T-helper 1 cell treated with Interleukin-12 subunit alpha and Interleukin-12 subunit beta and Interleukin-4 antibody, amounts not matched to agents 30 μg/mL and 1 μg/mL, for 36 hours (primary cell): ENCODE data around the gene MYOM1.

Experiments used
- H3K27ac Mint-ChIP-seq: one replicate; pipeline ENCODE4 v1.8.0; 2021; ENCODE audit warnings: mild to moderate bottlenecking, mixed read lengths
- H3K27me3 Mint-ChIP-seq: one replicate; pipeline ENCODE4 v1.8.0; 2021; ENCODE audit warnings: low read depth, mixed read lengths
- H3K36me3 Mint-ChIP-seq: one replicate; pipeline ENCODE4 v1.8.0; 2021; ENCODE audit warnings: low read depth, mixed read lengths
- H3K4me1 Mint-ChIP-seq: one replicate; pipeline ENCODE4 v1.8.0; 2021; ENCODE audit warnings: low read depth, mixed read lengths
- H3K4me3 Mint-ChIP-seq: one replicate; pipeline ENCODE4 v1.8.0; 2021; ENCODE audit warnings: mild to moderate bottlenecking, moderate library complexity, mixed read lengths
- H3K9me3 Mint-ChIP-seq: one replicate; pipeline ENCODE4 v1.8.0; 2021; ENCODE audit warnings: mixed read lengths

The MYOM1 gene

DNA sequence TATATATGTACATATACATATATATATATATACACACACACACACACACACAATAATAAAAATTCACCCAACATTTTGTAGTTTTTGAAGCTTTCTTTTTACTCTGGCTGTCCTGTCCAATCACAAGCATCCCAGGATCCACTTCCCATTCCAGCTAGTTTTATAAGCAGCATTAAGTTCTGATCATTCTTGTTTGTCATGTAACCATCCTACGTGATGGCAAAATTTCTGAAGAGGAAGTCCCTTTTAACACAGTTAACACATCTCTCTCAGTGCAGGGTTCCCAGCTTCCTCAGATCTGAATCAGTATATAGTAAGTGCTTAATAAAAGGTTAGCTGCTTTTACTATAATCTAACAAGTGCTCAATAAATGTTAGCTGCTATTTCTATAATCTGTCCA is 26.4 kb downstream of the MYOM1 start:
- Mint-ChIP-seq H3K9me3 (no peaks in the 10 kb centered on the region), H3K27me3 (peaks cover 17% of the 10 kb centered on the region), H3K27ac (no peak overlapping the region), H3K4me1 (no peaks in the 10 kb centered on the region), H3K4me3 (no peak overlapping the region), H3K36me3 (no peaks in the 10 kb centered on the region)

DNA sequence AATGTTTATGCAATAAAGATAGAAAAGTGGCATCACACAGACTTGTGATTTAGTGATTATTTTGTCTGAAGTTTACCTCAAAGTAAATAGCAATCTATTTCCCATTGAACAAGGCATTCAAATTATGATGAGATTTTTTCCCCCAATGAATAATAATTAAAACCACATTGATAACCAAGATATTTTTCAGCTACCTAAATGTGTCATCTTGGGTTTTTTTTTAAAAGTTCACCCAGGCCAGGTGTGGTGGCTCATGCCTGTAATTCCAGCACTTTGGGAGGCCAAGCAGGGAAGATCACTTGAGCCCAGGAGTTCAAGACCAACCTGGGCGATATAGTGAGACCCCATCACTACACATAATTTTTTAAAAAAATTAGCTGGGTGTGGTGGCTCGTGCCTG is 27.0 kb downstream of the MYOM1 start:
- Mint-ChIP-seq H3K4me1 (no peaks in the 10 kb centered on the region), H3K9me3 (no peaks in the 10 kb centered on the region)

DNA sequence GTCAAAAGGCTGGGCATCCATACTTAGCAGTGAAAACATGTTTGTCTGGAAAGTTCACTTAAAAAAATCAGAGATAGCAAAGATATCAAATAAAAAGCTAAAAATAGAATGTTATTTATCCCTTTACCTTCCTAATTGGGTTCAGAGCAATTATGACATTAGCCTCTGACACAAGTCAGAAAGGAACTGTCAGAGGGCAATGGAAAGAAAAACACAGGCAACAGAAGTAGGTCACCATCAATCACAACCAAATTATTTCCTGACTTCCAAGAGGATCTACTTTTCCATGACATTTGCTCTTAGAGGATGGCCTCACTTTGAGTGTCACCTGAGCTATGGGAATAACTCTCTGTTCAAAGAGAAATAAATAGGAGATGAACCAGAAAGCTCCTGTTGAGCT is 27.5 kb downstream of the MYOM1 start:
- Mint-ChIP-seq H3K4me3 (no peak overlapping the region), H3K27me3 (peaks cover 17% of the 10 kb centered on the region), H3K4me1 (no peaks in the 10 kb centered on the region), H3K9me3 (no peaks in the 10 kb centered on the region), H3K27ac (no peak overlapping the region), H3K36me3 (no peaks in the 10 kb centered on the region)

More for the DNA sequence above, 27.0 kb downstream of the MYOM1 start:
- no peak overlapping the region for H3K4me3 Mint-ChIP-seq
- H3K36me3 Mint-ChIP-seq = no peaks in the 10 kb centered on the region
- H3K27me3 Mint-ChIP-seq = peaks cover 17% of the 10 kb centered on the region
- no peak overlapping the region for H3K27ac Mint-ChIP-seq

DNA sequence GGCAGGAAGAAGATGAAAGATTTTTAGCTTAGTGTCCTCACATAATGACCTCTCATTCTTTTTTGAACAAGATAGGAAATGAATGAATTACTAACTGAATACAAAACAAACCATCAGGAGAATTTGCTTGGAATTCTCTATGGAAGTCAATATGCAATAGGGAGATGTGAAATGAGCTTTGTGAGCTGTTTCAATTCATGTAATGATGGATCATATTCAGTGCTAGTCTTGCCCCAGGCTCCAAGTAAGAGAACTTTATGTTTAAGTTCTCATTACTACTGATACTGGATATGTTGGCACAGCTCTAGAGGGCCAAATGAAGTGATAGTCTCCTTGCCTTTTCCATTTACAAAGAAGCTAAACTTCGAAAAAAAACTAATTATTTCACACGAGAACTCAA is 29.2 kb downstream of the MYOM1 start:
- Mint-ChIP-seq H3K4me1 (peaks cover 3% of the 10 kb centered on the region), H3K27ac (no peak overlapping the region), H3K9me3 (no peaks in the 10 kb centered on the region), H3K4me3 (no peak overlapping the region), H3K27me3 (peaks cover 14% of the 10 kb centered on the region), H3K36me3 (no peaks in the 10 kb centered on the region)

DNA sequence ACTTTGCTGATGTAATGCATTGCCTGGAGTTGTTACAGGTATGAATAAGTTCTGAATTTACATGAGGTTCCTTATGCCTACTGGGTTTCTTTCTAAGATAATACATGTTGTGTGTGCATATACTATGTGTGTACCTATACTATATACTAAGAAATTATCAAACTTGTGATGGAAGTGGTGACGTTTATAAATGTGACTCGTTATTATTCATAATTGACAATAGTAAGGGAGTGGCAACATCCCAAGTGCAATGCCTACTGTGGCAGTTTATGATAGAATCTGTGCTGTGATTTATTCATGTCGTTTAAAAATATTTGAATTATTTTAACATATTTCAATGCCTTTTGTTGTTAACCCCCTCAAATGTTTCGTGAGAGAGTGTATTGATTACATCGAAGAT is 29.9 kb downstream of the MYOM1 start:
- Mint-ChIP-seq H3K4me3 (no peak overlapping the region), H3K27me3 (peaks cover 7% of the 10 kb centered on the region), H3K27ac (no peak overlapping the region), H3K4me1 (peaks cover 3% of the 10 kb centered on the region), H3K9me3 (no peaks in the 10 kb centered on the region), H3K36me3 (no peaks in the 10 kb centered on the region)

DNA sequence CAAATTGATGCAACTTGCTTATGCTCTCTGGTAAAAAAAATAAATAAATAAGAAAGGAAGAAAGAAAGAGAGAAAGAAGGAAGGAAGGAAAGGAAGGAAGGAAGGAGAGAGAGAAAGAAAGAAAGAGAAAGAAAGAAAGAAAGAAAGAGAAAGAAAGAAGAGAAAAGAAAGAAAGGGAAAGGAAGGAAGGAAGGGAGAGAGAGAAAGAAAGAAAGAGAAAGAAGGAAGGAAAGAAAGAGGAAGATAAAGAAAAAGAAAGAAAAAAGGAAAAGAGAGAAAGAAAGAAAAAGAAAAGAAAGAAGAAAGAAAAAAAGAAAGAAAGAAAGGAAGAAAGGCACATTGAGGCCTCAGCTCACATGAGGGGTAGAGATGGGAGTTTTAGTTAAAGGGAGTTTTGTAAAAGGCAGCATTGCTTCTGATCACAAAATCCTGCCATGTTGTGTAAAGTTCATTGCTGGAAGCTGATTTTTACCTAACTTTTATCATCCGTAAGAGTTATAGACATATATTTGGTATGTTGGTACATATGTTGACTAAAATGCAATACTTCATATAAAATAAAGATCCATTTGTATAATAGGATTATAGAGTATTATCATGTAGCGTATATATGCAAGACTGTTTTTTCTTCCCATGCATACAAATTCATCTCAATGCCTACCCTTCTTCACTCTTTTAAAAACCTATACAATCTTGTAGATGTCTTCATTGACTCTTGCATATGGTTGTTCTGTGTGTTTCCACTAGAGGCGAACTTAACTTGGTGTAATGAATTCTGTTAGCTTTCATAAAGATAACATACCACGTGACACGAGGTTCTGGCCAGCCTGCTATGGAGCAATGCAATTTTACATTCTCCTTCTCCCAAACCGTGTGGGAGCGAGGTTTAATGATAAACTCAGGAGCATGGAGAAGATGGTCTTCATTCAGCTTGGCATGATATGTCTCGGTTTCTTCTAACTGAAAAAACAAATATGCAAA is 32.8 kb downstream of the MYOM1 start:
- Mint-ChIP-seq H3K27me3 (no peaks in the 10 kb centered on the region), H3K4me1 (peaks cover 3% of the 10 kb centered on the region), H3K4me3 (no peak overlapping the region), H3K36me3 (peaks cover 1% of the 10 kb centered on the region), H3K9me3 (no peaks in the 10 kb centered on the region), H3K27ac (no peak overlapping the region)

DNA sequence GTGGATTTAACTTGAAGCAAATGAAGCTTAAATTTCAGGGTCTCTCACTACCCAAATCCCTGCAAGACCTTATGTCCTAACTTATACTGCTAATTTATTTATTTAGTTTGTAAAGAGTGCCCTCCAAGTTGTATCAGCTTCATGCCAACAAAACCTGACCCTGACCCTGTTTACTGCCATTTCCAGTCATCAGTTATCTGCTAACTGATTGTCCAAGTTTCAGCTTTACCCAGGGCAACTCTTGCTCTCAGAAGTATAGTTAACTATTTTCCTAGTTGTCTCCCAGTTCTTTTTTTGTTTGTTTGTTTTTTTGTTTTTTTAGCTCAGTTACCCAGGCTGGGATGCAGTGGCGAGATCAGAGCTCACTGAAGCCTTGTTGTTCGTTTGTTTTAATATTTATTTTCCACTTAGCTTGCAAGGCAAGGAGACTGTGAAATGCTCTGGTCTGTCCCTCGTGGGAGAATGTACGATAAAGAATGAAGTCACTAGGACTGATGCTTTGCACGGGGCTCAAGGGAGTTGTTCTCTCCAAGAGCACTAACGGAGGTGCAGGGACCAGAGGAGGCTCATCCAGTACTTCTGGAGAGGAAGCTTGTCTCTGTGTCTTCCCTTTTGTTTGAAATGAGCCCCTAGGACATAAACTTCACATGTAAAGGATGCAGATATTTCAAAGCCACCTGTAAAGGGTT is 35.3 kb downstream of the MYOM1 start:
- Mint-ChIP-seq H3K27ac (no peak overlapping the region), H3K4me3 (no peak overlapping the region), H3K36me3 (peaks cover 1% of the 10 kb centered on the region), H3K27me3 (no peaks in the 10 kb centered on the region), H3K4me1 (peaks cover 3% of the 10 kb centered on the region), H3K9me3 (no peaks in the 10 kb centered on the region)

DNA sequence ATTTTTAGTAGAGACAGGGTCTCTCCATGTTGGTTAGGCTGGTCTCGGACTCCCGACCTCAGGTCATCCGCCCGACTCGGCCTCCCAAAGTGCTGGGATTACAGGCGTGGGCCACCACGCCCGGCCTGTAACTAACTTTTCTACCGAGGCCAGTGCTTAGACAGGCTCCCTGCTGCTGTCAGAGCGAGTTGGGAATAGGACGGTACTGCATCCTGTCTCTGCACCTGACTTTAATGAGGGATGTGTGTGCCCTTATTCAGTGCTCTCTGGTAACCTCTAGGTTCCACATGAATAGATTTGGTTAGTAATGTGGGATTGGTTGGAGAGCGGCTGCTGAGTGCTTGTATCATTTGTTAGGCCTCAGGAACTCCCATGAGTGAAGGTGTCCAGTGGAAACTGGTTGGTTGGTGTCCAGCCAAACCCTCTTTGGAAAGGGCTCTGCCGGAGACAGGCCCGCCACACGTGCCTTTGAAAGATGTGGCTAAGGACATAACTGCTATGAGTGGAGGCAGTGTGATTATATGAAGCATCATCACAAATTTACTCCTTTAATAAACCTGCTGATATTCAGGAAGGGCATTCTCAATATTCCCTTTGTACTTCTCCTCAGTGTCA is 36.6 kb downstream of the MYOM1 start:
- H3K36me3 Mint-ChIP-seq = peaks cover 1% of the 10 kb centered on the region
- peaks cover 3% of the 10 kb centered on the region for H3K4me1 Mint-ChIP-seq
- H3K27ac Mint-ChIP-seq = no peak overlapping the region
- H3K9me3 Mint-ChIP-seq = no peaks in the 10 kb centered on the region
- H3K4me3 Mint-ChIP-seq = no peak overlapping the region
- no peaks in the 10 kb centered on the region for H3K27me3 Mint-ChIP-seq

DNA sequence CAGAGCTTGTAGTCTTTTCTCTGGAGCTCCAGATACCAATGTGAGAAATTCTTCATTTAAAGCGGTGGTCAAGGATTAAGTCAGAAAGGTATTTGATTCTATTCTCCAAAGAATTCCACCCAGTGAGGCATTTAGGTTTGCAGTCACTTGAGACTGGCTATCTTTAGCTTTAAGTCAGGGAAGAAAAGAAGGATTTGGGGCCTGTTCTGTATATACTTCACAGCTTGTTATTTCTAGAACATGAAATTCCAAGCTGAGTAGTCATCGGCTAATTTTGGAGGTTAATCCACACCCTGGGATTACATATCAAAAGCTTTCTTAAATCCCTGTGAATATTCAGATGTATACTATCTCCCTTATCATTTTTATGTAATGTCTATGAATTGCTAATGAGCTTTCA is 39.4 kb downstream of the MYOM1 start:
- Mint-ChIP-seq H3K4me3 (no peak overlapping the region), H3K27me3 (no peaks in the 10 kb centered on the region), H3K36me3 (peaks cover 1% of the 10 kb centered on the region), H3K4me1 (no peaks in the 10 kb centered on the region), H3K27ac (no peak overlapping the region), H3K9me3 (no peaks in the 10 kb centered on the region)

DNA sequence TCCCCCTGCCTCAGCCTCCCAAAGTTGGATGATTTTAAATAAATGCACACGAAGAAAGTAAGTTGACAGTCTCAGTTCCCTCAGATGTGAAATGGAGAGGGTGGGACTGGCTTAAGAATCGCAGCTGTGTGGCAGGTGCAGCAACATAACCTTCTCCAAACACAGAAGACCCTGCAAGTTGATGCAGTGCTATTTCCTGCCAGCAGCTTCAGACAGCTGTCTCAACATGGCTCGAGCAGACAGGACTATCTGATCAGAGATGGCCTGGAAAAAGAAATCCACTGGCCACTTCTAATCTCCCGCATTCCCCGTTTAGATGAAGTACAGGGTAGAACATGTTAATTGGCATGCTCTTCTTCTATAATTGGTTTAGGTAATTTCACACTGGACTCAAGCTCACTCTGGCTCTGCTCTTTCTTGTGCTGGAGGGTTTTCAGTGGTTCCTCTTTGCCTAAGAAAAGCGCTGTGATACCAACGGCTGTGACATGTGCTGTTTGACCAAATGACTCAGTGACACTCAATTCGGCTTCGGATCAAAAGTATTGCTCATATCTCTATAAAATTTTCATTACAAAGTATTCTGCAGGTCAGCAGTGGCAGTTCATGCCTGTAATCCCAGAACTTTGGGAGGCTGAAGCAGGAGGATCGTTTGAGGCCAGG is 40.2 kb downstream of the MYOM1 start:
- peaks cover 1% of the 10 kb centered on the region for H3K36me3 Mint-ChIP-seq
- no peak overlapping the region for H3K4me3 Mint-ChIP-seq
- no peaks in the 10 kb centered on the region for H3K27me3 Mint-ChIP-seq
- H3K27ac Mint-ChIP-seq = no peak overlapping the region
- no peaks in the 10 kb centered on the region for H3K9me3 Mint-ChIP-seq
- H3K4me1 Mint-ChIP-seq = peaks cover 2% of the 10 kb centered on the region

DNA sequence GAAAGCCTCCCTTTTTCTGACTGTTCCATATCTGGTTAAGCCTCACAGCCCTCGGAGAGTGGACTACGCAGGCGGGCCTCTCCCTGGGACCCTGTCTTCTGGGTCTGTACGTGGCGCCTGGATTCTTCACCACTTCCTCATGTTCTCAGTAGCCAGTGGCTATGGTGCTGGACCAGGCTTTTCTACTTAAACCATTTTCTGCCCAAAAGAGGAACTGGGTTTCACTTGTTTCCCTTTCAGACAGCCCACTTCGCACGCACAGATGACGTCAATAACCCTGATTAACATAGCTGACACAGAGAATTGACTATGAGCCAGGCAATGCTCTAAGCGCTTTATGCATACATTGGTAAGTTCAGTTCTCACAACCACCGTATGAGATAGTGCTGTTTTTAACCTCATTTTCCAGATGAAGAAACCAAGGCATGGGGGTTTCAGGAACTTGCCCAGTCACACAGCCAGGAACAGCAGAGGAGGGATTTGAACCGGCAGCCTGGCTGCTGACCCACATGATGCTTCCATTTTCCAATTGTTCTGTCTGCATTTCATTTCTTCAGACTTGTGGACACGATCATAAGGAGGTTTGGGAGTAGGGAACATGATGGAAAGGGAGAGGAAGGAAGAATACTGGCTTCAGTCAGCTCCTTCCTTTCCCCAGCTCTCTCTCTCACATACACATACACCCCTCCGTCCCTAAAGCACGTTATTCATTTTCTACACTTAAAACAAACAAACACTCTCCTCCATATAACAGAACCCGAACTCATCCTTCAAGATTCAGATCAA is 41.7 kb downstream of the MYOM1 start:
- H3K36me3 Mint-ChIP-seq = no peaks in the 10 kb centered on the region
- H3K27ac Mint-ChIP-seq = no peak overlapping the region
- H3K27me3 Mint-ChIP-seq = no peaks in the 10 kb centered on the region
- H3K9me3 Mint-ChIP-seq = no peaks in the 10 kb centered on the region
- H3K4me3 Mint-ChIP-seq = no peak overlapping the region
- H3K4me1 Mint-ChIP-seq = peaks cover 5% of the 10 kb centered on the region

DNA sequence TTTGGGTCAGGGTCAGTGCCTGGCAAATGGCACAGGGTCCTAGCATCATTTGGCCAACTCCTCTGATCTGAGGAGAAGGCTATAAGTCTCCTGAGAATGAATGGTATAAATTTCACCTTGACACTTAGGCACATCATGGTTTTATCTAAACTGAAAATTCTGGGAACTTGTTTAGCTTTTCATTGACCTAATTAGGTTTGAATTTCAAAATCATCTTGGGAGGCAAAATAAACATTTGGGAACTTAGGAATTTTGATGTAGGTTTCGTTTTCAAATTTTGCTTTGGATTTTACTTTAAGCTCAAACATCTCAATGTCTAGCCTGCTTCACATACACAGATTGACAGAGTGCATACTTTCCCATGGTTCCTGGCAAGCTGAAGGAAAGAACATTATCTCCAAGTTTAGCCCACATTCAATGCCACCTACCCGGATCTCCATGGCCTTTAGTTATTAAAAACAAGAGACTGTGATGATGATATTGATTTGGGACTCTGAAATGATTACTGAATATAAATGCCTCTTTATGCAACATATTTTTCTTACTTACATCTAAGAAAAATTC is 44.5 kb downstream of the MYOM1 start:
- H3K4me1 Mint-ChIP-seq = peaks cover 5% of the 10 kb centered on the region
- H3K9me3 Mint-ChIP-seq = no peaks in the 10 kb centered on the region
- H3K36me3 Mint-ChIP-seq = no peaks in the 10 kb centered on the region
- H3K27me3 Mint-ChIP-seq = no peaks in the 10 kb centered on the region
- H3K4me3 Mint-ChIP-seq = no peak overlapping the region
- no peak overlapping the region for H3K27ac Mint-ChIP-seq

DNA sequence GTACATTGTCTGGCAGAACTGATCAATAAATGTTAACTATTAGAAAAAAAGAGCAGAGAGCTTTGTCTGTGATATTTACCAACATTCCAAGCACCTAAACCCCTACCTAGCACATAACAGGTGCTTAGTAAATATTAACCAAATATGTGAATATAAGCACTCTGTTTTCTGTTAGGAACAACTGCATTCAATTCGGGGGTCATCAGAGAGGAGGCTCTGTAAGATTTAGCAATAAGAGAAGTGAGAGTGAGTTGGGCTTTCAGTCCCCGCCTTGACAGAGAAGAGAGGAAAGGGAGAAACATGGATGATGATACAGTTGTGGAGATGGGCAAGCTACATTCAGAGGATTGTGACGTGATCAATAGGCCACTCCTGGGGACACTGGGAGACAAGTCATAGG is 47.7 kb downstream of the MYOM1 start:
- Mint-ChIP-seq H3K9me3 (no peaks in the 10 kb centered on the region), H3K36me3 (no peaks in the 10 kb centered on the region), H3K27ac (no peak overlapping the region)

More for the DNA sequence above, 47.7 kb downstream of the MYOM1 start:
- Mint-ChIP-seq H3K27me3 (no peaks in the 10 kb centered on the region), H3K4me1 (peaks cover 5% of the 10 kb centered on the region), H3K4me3 (no peak overlapping the region)
